ENCODE measurements around the gene TRABD.

TRABD gene

GRCh38 chr22:50189184-50189848 is 3.6 kb downstream of the TRABD start:
- ChIA-PET POLR2A (interaction anchor here (0.8 to 1.8 kb wide), 2 partner anchors 10 to 19 kb away, joined by 3 to 5 read pairs; no protein-coding TSS in a partner anchor), CTCF (interaction anchor here (0.7 to 1.2 kb wide), 2 partner anchors 39 to 65 kb away, joined by 3 to 6 read pairs; no protein-coding TSS in a partner anchor)
- DNase-seq (ENCODE audit: extremely low spot score), result no peak
- TF ChIP-seq L3MBTL2 (conservative IDR thresholded peaks at IDR 0.05), result no peak
- TF ChIP-seq CTBP1 (IDR thresholded peaks at IDR 0.05; ENCODE audit: borderline replicate concordance), result no peak
- no peak for TF ChIP-seq SUZ12 (IDR thresholded peaks at IDR 0.05)
- no peak for TF ChIP-seq BHLHE40 (IDR thresholded peaks at IDR 0.05; ENCODE audit: borderline replicate concordance)
- no peak for TF ChIP-seq HDGF (IDR thresholded peaks at IDR 0.05; ENCODE audit: borderline replicate concordance)

- POLR2A ChIA-PET, result interaction anchor here (0.8 to 1.8 kb wide), 4 partner anchors 10 to 19 kb away, joined by 3 to 5 read pairs (median 3); partner anchors contain the start of gene PANX2
- no peak for DNase-seq (ENCODE audit: extremely low spot score)
- TF ChIP-seq FOXM1 (IDR thresholded peaks at IDR 0.05; ENCODE audit: borderline replicate concordance) (no peak), LEF1 (IDR thresholded peaks at IDR 0.05; ENCODE audit: borderline replicate concordance) (no peak), ELF4 (IDR thresholded peaks at IDR 0.05) (no peak), NFRKB (IDR thresholded peaks at IDR 0.05) (no peak), SUZ12 (IDR thresholded peaks at IDR 0.05) (no peak), TARDBP (IDR thresholded peaks at IDR 0.05) (no peak), L3MBTL2 (conservative IDR thresholded peaks at IDR 0.05) (no peak), ZNF384 (IDR thresholded peaks at IDR 0.05) (no peak), HDGF (IDR thresholded peaks at IDR 0.05; ENCODE audit: borderline replicate concordance) (no peak), PKNOX1 (IDR thresholded peaks at IDR 0.05) (no peak), BHLHE40 (IDR thresholded peaks at IDR 0.05; ENCODE audit: borderline replicate concordance) (no peak), CTBP1 (IDR thresholded peaks at IDR 0.05; ENCODE audit: borderline replicate concordance) (no peak), ARNT (IDR thresholded peaks at IDR 0.05) (no peak), FOXK2 (IDR thresholded peaks at IDR 0.05) (no peak), FOXA1 (IDR thresholded peaks at IDR 0.05) (no peak), SP1 (IDR thresholded peaks at IDR 0.05) (no peak)
- CTCF ChIA-PET, result interaction anchor here (0.7 to 1.2 kb wide), 2 partner anchors 39 to 65 kb away, joined by 3 to 6 read pairs; no protein-coding TSS in a partner anchor
These were observed 4.1 kb downstream of the TRABD start for GRCh38 chr22:50189849-50190181.

- POLR2A ChIA-PET, result interaction anchor here (0.8 to 1.8 kb wide), 5 partner anchors 9 to 41 kb away, joined by 3 to 5 read pairs (median 3); partner anchors contain the start of gene PANX2
- CTCF ChIA-PET, result interaction anchor here (0.6 to 1.2 kb wide), 3 partner anchors 40 to 294 kb away, joined by 3 to 6 read pairs (median 4); no protein-coding TSS in a partner anchor
- TF ChIP-seq BHLHE40 (IDR thresholded peaks at IDR 0.05; ENCODE audit: borderline replicate concordance) (no peak), PKNOX1 (IDR thresholded peaks at IDR 0.05) (no peak), L3MBTL2 (conservative IDR thresholded peaks at IDR 0.05) (no peak), FOXM1 (IDR thresholded peaks at IDR 0.05; ENCODE audit: borderline replicate concordance) (no peak), FOXK2 (IDR thresholded peaks at IDR 0.05) (no peak), TARDBP (IDR thresholded peaks at IDR 0.05) (no peak)
These were observed 4.6 kb downstream of the TRABD start for GRCh38 chr22:50190182-50190940.

DNA sequence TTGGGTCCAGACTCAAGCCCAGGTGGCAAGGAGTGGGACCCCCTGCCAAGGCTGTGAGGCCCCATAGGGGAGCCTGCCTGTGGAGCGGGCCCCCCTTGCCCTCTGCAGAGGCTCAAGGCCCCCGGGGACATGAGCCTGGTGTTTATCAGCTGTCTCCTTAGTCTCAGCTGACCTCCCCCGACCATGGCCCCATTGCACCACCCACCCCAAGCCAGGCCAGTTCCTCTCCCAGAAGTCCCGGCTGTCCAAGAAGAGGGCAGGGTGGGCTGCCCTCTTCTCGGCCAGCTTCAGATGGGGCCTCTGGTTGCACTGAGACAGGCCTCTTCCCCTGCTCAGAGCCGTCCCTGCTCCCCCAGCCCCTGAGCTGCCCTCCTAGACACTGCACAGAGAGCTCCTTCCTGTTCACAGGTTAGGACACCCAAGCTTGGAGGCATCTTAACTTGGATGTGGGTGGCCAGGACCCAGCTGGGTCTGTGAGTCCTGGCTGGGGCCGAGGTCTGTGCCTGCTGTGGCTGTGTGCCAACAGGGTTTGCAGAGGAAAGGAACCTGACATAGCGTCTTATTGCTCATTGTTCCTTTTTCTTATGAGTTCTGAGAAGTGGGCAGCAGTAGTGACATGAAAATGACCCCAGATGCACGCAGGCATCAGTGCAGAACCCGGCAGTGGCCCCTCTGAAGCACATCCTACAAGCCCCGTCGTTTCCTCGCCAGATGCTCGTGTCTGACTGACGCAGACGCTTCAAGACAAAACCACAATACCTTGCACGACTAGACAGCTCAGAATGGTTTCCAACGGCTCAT is 5.4 kb downstream of the TRABD start:
- TF ChIP-seq LEF1 (IDR thresholded peaks at IDR 0.05; ENCODE audit: borderline replicate concordance) (no peak), PKNOX1 (IDR thresholded peaks at IDR 0.05) (no peak), L3MBTL2 (conservative IDR thresholded peaks at IDR 0.05) (no peak), SP1 (IDR thresholded peaks at IDR 0.05) (no peak), TARDBP (IDR thresholded peaks at IDR 0.05) (no peak)
- POLR2A ChIA-PET, result interaction anchor here (0.9 to 1.8 kb wide), 2 partner anchors 9 to 42 kb away, joined by 4 to 5 read pairs; no protein-coding TSS in a partner anchor
- DNase-seq (ENCODE audit: extremely low spot score), result no peak
- CTCF ChIA-PET, result interaction anchor here (0.6 kb wide), 1 partner anchor 295 kb away, joined by 4 read pairs; no protein-coding TSS in a partner anchor

More at GRCh38 chr22:50190182-50190940, 4.6 kb downstream of the TRABD start:
- no peak for DNase-seq (ENCODE audit: extremely low spot score)

DNA sequence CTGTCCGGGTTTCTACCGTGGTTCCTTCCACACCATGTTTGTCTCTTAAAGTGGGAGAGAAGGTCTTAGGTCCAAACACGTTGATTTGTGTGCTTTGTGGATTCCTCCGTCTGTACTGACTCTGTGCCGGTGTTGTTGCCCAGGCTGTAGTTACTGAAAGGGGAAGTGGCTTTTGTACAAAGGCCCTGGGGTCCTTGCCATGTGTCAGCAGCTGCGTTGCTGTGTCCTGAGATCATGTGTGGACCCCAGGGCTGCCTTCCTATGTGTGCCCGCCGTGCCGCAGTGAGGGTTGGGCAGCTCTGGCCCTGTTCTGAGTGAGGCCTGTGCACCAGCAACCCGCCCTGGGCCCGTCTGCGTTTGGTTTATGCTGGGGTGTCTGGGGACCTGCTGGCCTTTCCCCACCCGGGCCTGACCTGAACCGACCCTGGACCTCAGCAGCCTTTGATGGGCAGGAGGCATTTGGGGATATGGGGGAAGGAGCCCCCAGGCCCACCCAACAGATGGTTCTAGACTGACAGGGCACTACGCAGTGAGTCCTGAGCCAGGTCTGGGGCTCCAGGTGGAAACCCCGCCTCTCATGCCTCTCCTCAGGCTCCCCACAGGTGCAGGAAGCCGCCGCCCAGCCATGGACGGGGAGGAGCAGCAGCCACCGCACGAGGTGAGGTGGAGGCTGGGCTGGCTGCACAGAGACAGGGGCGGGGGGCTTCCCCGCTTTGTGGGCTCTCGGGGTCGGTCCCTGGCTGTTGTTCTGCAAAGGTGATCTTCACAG is 6.9 kb downstream of the TRABD start:
- no peak for TF ChIP-seq SUZ12 (IDR thresholded peaks at IDR 0.05)
- no peak for DNase-seq (ENCODE audit: extremely low spot score)
- CTCF ChIA-PET, result no interaction called here
- POLR2A ChIA-PET, result no interaction called here
